ENCODE data around the gene RAB6B. TPM values are rescaled to one million over a fixed set of nuclear protein-coding genes. Genes with fewer than 3 reads are reported as not detected.

The RAB6B gene
- total RNA-seq, 1 experiment from 2014 or later, result 18.0 TPM

DNA sequence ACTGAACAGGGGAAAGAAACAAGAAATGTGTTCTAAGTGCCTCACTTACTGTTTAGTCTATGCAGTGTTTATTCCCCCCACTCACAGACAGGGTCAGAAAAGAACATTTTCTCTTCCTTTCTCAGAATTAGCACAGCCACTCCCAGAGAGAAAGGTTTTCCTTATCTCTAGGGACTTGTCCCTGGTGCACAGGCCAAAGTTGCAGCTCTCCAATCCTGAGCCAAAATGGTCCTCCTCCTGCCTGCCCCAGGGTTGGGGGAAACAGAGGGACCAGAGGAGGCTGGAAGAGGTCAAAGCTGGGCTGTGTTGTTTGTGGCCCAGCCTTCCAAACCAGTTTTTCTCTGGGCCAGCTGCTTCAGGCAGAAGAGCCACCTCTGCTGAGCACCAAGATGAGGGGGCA lies 12.0 kb downstream of the RAB6B start (continued):
- TF ChIP-seq, protein P1, sequence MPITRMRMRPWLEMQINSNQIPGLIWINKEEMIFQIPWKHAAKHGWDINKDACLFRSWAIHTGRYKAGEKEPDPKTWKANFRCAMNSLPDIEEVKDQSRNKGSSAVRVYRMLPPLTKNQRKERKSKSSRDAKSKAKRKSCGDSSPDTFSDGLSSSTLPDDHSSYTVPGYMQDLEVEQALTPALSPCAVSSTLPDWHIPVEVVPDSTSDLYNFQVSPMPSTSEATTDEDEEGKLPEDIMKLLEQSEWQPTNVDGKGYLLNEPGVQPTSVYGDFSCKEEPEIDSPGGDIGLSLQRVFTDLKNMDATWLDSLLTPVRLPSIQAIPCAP (CRISPR knock-in tag; IDR thresholded peaks at IDR 0.05), result no peak
- TF ChIP-seq IRF2 (CRISPR knock-in tag; IDR thresholded peaks at IDR 0.05; ENCODE audit: borderline replicate concordance, low read depth) (no peak), NR1H2 (CRISPR knock-in tag; IDR thresholded peaks at IDR 0.05) (no peak), ZNF121 (CRISPR knock-in tag; IDR thresholded peaks at IDR 0.05) (no peak)

DNA sequence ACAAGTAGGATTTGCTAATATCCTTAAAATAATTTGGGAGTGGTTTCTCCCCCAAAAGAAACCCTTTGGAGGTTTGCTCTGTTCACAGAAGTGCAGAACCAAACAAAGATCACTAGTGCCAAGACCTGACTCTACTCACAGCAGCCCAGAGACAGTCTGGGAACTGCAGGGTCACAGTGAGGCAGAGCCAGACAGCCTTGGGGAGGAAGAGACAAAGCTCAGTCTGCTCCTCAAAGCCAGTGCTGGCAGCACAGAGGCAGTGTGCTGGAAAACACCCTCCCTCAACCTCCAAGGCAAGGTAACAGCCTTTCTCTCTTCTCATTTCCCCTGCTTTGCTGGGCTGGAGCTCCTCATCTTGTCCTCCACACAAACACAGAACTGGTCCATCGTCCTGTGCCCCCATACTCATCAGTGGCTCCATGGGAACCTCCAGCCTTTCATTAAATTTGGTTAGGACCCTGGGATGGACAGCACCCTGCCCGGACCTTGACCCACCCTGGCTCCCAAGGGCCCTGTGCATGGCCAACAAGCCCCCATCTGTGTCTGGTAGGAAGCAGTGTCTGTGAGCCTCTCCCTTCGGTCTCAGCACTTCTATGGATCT lies 12.6 kb downstream of the RAB6B start:
- Mint-ChIP-seq H3K9me3 (peaks cover 17% of the 10 kb centered on the region), H3K36me3 (peaks cover 9% of the 10 kb centered on the region), H3K4me1 (peaks cover 10% of the 10 kb centered on the region), H3K27me3 (ENCODE audit: low read depth) (no peaks in the 10 kb centered on the region; the same call in 1 of the 2 replicates), H3K27ac (no peak overlapping the region), H3K4me3 (no peak overlapping the region)
- DNase-seq (ENCODE audit: low spot score), result no peak
- ChIA-PET CTCF (no interaction called here), POLR2A (no interaction called here)
- ATAC-seq, result no peak
- TF ChIP-seq FOXP1 (CRISPR knock-in tag; IDR thresholded peaks at IDR 0.05; ENCODE audit: borderline replicate concordance), result no peak
- no peak for TF ChIP-seq ZNF416 (CRISPR knock-in tag; IDR thresholded peaks at IDR 0.05)
- TF ChIP-seq, protein P2, sequence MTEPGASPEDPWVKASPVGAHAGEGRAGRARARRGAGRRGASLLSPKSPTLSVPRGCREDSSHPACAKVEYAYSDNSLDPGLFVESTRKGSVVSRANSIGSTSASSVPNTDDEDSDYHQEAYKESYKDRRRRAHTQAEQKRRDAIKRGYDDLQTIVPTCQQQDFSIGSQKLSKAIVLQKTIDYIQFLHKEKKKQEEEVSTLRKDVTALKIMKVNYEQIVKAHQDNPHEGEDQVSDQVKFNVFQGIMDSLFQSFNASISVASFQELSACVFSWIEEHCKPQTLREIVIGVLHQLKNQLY (CRISPR knock-in tag; IDR thresholded peaks at IDR 0.05), result no peak
- TF ChIP-seq, protein P3, sequence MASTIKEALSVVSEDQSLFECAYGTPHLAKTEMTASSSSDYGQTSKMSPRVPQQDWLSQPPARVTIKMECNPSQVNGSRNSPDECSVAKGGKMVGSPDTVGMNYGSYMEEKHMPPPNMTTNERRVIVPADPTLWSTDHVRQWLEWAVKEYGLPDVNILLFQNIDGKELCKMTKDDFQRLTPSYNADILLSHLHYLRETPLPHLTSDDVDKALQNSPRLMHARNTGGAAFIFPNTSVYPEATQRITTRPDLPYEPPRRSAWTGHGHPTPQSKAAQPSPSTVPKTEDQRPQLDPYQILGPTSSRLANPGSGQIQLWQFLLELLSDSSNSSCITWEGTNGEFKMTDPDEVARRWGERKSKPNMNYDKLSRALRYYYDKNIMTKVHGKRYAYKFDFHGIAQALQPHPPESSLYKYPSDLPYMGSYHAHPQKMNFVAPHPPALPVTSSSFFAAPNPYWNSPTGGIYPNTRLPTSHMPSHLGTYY (CRISPR knock-in tag; IDR thresholded peaks at IDR 0.05), result no peak
- no peak for TF ChIP-seq JUN (CRISPR knock-in tag; IDR thresholded peaks at IDR 0.05)
- no peak for TF ChIP-seq FOXK1 (CRISPR knock-in tag; IDR thresholded peaks at IDR 0.05)
- no peak for TF ChIP-seq SOX15 (CRISPR knock-in tag; IDR thresholded peaks at IDR 0.05)
- TF ChIP-seq, protein P4, sequence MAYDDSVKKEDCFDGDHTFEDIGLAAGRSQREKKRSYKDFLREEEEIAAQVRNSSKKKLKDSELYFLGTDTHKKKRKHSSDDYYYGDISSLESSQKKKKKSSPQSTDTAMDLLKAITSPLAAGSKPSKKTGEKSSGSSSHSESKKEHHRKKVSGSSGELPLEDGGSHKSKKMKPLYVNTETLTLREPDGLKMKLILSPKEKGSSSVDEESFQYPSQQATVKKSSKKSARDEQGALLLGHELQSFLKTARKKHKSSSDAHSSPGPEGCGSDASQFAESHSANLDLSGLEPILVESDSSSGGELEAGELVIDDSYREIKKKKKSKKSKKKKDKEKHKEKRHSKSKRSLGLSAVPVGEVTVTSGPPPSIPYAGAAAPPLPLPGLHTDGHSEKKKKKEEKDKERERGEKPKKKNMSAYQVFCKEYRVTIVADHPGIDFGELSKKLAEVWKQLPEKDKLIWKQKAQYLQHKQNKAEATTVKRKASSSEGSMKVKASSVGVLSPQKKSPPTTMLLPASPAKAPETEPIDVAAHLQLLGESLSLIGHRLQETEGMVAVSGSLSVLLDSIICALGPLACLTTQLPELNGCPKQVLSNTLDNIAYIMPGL (CRISPR knock-in tag; IDR thresholded peaks at IDR 0.05), result no peak
- TF ChIP-seq ZNF121 (CRISPR knock-in tag; IDR thresholded peaks at IDR 0.05), result no peak
- no peak for TF ChIP-seq KAT7 (CRISPR knock-in tag; IDR thresholded peaks at IDR 0.05; ENCODE audit: borderline replicate concordance)
- no peak for TF ChIP-seq ZBTB21 (CRISPR knock-in tag; IDR thresholded peaks at IDR 0.05; ENCODE audit: borderline replicate concordance)

DNA sequence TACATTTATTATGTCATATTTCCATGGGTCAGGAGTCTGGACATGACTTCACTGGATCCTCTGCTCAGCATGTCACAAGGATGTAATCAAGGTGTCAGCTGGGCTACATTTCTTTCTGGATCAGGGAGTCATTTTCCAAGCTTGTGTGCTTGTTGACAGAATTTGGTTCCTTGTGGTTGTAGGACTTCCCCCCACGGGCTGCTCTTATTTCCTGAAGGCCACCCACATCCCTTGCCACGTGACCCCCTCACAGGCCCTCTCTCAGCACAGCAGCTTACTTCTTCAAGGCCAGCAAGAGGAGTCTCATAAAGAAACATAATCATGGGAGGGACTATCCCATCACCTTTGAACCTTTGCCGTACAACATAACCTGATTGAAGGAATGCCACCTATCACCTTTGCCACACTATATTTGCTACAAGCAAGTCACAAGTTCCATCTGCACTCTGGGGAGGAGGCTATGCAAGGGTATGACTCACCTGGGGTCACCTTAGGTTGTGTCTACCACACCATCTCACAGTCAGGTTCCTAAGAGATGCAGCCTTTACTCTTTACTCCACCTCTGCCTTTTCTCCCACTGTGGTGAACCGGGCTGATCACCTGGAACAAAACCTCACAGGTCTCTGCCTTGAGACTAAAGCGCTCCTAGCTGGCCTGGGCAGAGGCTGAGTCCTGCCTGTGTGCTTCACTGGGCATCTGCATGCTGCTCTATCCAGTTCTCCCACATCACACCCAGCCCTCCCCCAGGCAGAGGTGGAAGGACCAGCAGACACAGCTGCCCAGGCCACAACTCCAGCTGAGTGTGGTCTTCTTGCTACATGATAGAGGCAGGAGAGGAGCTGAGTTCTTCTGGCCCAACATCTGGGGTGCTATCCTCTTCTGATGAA lies 13.5 kb downstream of the RAB6B start:
- Mint-ChIP-seq H3K36me3 (peaks cover 9% of the 10 kb centered on the region), H3K4me3 (no peak overlapping the region), H3K9me3 (peaks cover 20% of the 10 kb centered on the region), H3K27me3 (ENCODE audit: low read depth) (no peaks in the 10 kb centered on the region; the same call in 1 of the 2 replicates), H3K4me1 (0 out of 2 replicates have a peak, but pooled peaks cover 2% of the 10 kb centered on the region), H3K27ac (no peak overlapping the region)
- ChIA-PET CTCF (no interaction called here), POLR2A (no interaction called here)
- no peak for TF ChIP-seq FOXJ3 (CRISPR knock-in tag; IDR thresholded peaks at IDR 0.05; ENCODE audit: borderline replicate concordance)
- TF ChIP-seq, protein P5, sequence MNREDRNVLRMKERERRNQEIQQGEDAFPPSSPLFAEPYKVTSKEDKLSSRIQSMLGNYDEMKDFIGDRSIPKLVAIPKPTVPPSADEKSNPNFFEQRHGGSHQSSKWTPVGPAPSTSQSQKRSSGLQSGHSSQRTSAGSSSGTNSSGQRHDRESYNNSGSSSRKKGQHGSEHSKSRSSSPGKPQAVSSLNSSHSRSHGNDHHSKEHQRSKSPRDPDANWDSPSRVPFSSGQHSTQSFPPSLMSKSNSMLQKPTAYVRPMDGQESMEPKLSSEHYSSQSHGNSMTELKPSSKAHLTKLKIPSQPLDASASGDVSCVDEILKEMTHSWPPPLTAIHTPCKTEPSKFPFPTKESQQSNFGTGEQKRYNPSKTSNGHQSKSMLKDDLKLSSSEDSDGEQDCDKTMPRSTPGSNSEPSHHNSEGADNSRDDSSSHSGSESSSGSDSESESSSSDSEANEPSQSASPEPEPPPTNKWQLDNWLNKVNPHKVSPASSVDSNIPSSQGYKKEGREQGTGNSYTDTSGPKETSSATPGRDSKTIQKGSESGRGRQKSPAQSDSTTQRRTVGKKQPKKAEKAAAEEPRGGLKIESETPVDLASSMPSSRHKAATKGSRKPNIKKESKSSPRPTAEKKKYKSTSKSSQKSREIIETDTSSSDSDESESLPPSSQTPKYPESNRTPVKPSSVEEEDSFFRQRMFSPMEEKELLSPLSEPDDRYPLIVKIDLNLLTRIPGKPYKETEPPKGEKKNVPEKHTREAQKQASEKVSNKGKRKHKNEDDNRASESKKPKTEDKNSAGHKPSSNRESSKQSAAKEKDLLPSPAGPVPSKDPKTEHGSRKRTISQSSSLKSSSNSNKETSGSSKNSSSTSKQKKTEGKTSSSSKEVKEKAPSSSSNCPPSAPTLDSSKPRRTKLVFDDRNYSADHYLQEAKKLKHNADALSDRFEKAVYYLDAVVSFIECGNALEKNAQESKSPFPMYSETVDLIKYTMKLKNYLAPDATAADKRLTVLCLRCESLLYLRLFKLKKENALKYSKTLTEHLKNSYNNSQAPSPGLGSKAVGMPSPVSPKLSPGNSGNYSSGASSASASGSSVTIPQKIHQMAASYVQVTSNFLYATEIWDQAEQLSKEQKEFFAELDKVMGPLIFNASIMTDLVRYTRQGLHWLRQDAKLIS (CRISPR knock-in tag; IDR thresholded peaks at IDR 0.05; ENCODE audit: borderline replicate concordance), result no peak
- TF ChIP-seq, protein P6, sequence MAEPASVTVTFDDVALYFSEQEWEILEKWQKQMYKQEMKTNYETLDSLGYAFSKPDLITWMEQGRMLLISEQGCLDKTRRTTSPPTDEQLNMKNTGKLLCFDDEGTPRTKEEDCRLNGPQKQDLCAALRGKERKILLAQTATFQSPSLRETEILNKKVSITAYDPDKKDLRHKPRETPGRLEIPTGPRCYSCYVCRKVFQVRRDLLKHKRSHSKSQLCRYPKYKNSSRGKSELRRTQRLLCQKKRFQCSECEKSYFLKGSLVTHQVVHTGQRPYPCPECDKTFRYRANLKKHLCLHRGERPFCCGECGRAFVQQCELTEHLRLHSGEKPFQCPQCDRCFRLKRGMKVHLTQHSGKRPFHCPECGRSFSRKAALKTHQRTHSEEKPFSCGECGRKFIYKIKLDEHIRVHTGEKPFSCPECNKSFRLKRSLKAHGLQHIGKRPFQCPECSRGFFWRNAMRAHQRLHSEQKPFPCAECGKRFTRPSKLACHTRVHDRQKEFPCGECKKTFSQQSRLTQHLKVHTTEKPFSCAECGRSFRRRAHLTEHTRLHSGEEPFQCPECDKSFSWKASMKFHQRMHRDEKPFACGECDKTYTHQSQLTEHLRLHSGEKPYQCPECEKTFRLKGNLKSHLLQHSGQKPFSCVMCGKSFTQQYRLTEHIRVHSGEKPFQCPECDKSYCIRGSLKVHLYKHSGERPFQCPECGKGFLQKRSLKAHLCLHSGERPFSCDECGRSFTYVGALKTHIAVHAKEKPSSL (CRISPR knock-in tag; conservative IDR thresholded peaks at IDR 0.05), result no peak
- ATAC-seq (no peak), DNase-seq (ENCODE audit: low spot score) (no peak)
